Cardiac muscle cell (in vitro differentiated cells and primary cell): Measurements from ENCODE around the gene ADNP2. TPM values are rescaled to one million over a fixed set of nuclear protein-coding genes. Genes with fewer than 3 reads are reported as not detected.

Source experiments
- DNase-seq, 2 donors: peaks; one replicate each; pipeline versions ENCODE4 v3.0.0 to v3.0.0-alpha.2; 2010 to 2017; ENCODE audit warnings: low read depth in 1 of 2, low spot score in 1 of 2
- H3K27ac ChIP-seq: fragments of 200-600 bp; sonication (generic); 2 replicates; pipeline ENCODE4 v1.5.1; 2016
- H3K27me3 ChIP-seq: fragments of 200-600 bp; sonication (generic); 2 replicates; pipeline ENCODE4 v1.6.0; 2016; ENCODE audit warnings: control low read depth
- H3K36me3 ChIP-seq: fragments of 200-600 bp; sonication (generic); 2 replicates; pipeline ENCODE4 v1.5.1; 2016; ENCODE audit warnings: control low read depth
- H3K4me1 ChIP-seq: fragments of 200-600 bp; sonication (generic); 2 replicates; pipeline ENCODE4 v1.8.1; 2017; ENCODE audit warnings: low read depth, mild to moderate bottlenecking, mixed run types
- H3K4me3 ChIP-seq: fragments of 200-600 bp; sonication (generic); 2 replicates; pipeline ENCODE4 v1.5.1; 2016; ENCODE audit warnings: mild to moderate bottlenecking
- H3K9me3 ChIP-seq: fragments of 200-600 bp; sonication (generic); 2 replicates; pipeline ENCODE4 v1.5.1; 2017; ENCODE audit warnings: low read depth, mild to moderate bottlenecking, control low read depth
- polyA plus RNA-seq: library from polyadenylated mRNA; unstranded; fragments of >200 nt; fragmentation: Nextera tagmentation; extraction: Ambion mirVana; gene quantifications from 2 replicates; pipeline ENCODE4 v1.2.1, GENCODE V29; 2016
- total RNA-seq: library from RNA; depleted of rRNA; stranded (reverse); fragments of >200 nt; gene quantifications from 2 replicates; pipeline ENCODE4 v1.2.3, GENCODE V29; 2016
- TF ChIP-seq, protein P1 (sequence below): IDR thresholded peaks from 2 replicates; pipeline ENCODE4 v1.5.1; 2012; ENCODE audit warnings: low read depth, mild to moderate bottlenecking, low read length

The ADNP2 gene
- total and polyA plus RNA-seq, 2 experiments from 2014 or later: 10.5 to 35.8 TPM

DNA sequence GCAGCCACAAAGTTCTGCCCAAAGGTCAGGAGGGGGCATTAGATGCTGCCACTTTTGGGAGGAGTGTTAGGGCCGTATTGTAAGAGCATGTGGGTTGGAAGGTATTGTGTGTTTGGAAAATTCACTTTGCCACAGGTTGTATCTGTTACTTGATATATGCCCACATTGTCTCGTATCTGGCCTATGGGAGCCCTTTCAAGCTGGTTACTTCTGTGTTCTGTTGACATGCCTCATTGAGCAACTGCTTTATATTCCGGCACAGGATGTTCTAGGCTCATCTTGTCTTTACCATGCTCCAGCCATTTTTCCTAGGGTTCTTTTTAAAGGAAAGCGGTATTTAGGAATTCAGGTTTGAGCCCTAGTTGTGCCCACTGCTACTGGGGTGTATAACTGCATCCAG, 6.0 kb downstream of the ADNP2 start:
- Histone ChIP-seq H3K9me3 (no peaks in the 10 kb centered on the region), H3K4me1 (peaks cover 37% of the 10 kb centered on the region), H3K36me3 (peaks cover 11% of the 10 kb centered on the region), H3K27ac (no peak overlapping the region), H3K27me3 (no peaks in the 10 kb centered on the region), H3K4me3 (no peak overlapping the region)
- DNase-seq: no peak
- TF ChIP-seq, protein P1, sequence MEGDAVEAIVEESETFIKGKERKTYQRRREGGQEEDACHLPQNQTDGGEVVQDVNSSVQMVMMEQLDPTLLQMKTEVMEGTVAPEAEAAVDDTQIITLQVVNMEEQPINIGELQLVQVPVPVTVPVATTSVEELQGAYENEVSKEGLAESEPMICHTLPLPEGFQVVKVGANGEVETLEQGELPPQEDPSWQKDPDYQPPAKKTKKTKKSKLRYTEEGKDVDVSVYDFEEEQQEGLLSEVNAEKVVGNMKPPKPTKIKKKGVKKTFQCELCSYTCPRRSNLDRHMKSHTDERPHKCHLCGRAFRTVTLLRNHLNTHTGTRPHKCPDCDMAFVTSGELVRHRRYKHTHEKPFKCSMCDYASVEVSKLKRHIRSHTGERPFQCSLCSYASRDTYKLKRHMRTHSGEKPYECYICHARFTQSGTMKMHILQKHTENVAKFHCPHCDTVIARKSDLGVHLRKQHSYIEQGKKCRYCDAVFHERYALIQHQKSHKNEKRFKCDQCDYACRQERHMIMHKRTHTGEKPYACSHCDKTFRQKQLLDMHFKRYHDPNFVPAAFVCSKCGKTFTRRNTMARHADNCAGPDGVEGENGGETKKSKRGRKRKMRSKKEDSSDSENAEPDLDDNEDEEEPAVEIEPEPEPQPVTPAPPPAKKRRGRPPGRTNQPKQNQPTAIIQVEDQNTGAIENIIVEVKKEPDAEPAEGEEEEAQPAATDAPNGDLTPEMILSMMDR: no peak

DNA sequence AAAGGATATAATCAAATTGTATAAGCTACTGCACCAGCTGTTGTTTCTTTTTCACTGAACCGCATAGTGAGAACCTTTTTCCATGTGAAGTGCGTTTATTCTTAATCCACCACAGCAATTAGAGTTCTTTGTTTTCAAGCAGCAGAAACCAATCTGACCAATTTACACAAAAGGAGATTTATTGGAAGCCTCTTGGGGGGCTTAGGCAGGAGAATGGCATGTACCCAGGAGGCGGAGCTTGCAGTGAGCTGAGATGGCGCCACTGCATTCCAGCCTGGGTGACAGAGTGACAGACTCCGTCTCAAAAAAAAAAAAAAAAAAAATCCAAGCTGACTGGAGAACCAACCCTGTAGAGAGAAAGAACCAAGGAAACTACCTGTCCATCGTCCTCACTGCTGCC, 10.0 kb downstream of the ADNP2 start:
- peak overlapping the region; percentile 56 for H3K27ac ChIP-seq
- no peak for DNase-seq
- H3K4me3 ChIP-seq: no peak overlapping the region
- no peaks in the 10 kb centered on the region for H3K9me3 ChIP-seq
- no peaks in the 10 kb centered on the region for H3K27me3 ChIP-seq
- TF ChIP-seq, protein P1: no peak
- H3K4me1 ChIP-seq: peaks cover 9% of the 10 kb centered on the region
- peaks cover 11% of the 10 kb centered on the region for H3K36me3 ChIP-seq

DNA sequence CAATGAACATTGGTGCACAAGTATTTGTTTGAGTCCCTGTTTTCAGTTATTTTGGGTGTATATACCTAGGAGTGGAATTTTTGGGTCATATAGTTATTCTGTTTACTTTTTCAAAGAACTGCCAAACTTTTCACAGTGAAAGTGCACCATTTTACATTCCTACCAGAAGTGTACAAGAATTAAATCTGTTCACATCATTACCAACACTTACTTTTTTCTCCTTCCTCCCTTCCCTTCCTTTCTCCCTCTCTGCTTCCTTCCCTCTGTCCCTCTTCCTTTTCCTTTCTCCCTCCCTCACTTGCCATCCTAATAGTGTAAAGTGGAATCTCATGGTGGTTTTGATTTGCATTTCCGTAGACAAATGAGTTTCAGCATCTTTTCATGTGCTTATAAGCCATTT, 11.9 kb downstream of the ADNP2 start:
- DNase-seq: no peak
- H3K4me1 ChIP-seq: peaks cover 9% of the 10 kb centered on the region
- TF ChIP-seq, protein P1: no peak
- H3K9me3 ChIP-seq: no peaks in the 10 kb centered on the region
- H3K4me3 ChIP-seq: no peak overlapping the region
- H3K27me3 ChIP-seq: no peaks in the 10 kb centered on the region
- H3K36me3 ChIP-seq: peaks cover 11% of the 10 kb centered on the region
- no peak overlapping the region for H3K27ac ChIP-seq

DNA sequence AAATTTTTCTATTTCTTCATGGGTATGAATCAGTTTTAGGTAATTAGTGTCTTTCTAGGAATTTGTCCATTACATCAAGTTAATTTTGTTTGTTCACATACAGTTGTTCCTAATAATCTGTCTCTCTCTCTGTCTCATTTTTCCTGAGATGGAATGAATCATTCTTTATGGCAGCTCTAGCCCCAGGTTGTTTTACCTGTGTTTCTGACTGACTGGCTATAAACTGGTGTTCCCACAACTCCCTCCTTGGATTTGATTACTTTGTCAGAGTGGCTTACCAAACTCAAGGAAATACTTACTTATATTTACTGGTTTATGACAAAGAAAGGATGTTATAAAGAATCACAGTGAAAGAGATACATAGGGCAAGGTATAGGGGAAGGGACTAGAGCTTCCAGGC, 15.1 kb downstream of the ADNP2 start:
- peaks cover 3% of the 10 kb centered on the region for H3K4me1 ChIP-seq
- H3K4me3 ChIP-seq: no peak overlapping the region
- peaks cover 3% of the 10 kb centered on the region for H3K36me3 ChIP-seq
- no peak overlapping the region for H3K27ac ChIP-seq
- H3K9me3 ChIP-seq: no peaks in the 10 kb centered on the region
- TF ChIP-seq, protein P1: no peak
- no peak for DNase-seq
- no peaks in the 10 kb centered on the region for H3K27me3 ChIP-seq

DNA sequence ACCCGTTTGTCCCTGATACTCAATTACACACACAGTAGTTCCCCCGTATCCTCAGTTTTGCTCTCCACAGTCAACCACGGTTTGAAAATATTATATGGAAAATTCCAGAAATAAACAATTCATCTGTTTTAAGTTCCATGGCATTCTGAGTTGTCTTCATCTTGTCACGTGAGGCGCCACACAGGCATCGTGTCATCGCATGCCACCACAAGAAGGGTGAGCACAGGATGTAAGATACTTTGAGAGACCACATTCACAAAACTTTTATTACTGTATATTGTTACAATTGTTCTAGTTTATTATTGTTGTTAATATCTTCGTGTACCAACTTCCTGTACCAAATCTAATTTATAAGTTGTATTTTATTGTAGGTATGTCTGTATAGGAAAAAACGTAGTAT, 17.7 kb downstream of the ADNP2 start:
- TF ChIP-seq, protein P1: no peak
- no peaks in the 10 kb centered on the region for H3K9me3 ChIP-seq
- H3K4me3 ChIP-seq: no peak overlapping the region
- DNase-seq: no peak
- H3K27ac ChIP-seq: no peak overlapping the region
- H3K4me1 ChIP-seq: peaks cover 5% of the 10 kb centered on the region
- no peaks in the 10 kb centered on the region for H3K27me3 ChIP-seq
- no peaks in the 10 kb centered on the region for H3K36me3 ChIP-seq

DNA sequence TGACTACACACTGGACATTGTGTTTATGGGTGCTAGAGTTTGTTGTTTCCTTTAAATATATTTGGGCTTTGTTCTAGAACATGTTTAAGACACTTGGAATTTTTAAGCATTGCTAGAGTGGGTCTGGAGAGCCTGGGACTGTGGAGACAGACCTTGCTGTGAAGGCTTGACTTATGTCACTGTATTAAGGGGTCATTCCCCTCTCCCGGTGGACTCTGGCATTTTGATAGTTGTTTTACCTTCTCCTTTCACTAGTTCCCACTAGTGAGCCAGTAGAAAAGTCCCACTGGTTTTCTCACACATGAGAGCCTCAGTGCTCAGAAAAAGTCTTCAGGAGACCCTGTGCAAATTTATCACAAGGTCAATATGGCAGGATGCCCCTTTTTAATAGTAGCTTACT, 18.6 kb downstream of the ADNP2 start:
- TF ChIP-seq, protein P1: no peak
- H3K27ac ChIP-seq: no peak overlapping the region

More for the DNA sequence above, 18.6 kb downstream of the ADNP2 start:
- Histone ChIP-seq H3K4me1 (peaks cover 5% of the 10 kb centered on the region), H3K4me3 (no peak overlapping the region), H3K9me3 (no peaks in the 10 kb centered on the region), H3K36me3 (no peaks in the 10 kb centered on the region), H3K27me3 (no peaks in the 10 kb centered on the region)
- DNase-seq: no peak
